ENCODE results near the gene APP. TPM values are rescaled to one million over a fixed set of nuclear protein-coding genes. Genes with fewer than 3 reads are reported as not detected.

Gene APP
- total RNA-seq, 1 donor from 2014 or later: 1,827 TPM

GRCh38 chr21:26127073-26127814, 43.3 kb downstream of the APP start:
- DNase-seq (ENCODE audit: low read depth): no peak

GRCh38 chr21:26126168-26126553, 44.4 kb downstream of the APP start:
- DNase-seq (ENCODE audit: low read depth): no peak

GRCh38 chr21:26125433-26126167, 45.0 kb downstream of the APP start:
- no peak for DNase-seq (ENCODE audit: low read depth)

- no peak for DNase-seq (ENCODE audit: low read depth)
Observed at GRCh38 chr21:26124896-26125295, 45.7 kb downstream of the APP start.

GRCh38 chr21:26124421-26124833, 46.1 kb downstream of the APP start:
- peak; percentile 53 for DNase-seq (ENCODE audit: low read depth)

- no peak for DNase-seq (ENCODE audit: low read depth)
Observed at GRCh38 chr21:26123012-26123411, 47.6 kb downstream of the APP start.

GRCh38 chr21:26120828-26121227, 49.7 kb downstream of the APP start:
- DNase-seq (ENCODE audit: low read depth): no peak

- no peak for DNase-seq (ENCODE audit: low read depth)
Observed at GRCh38 chr21:26119906-26120305, 50.7 kb downstream of the APP start.

- no peak for DNase-seq (ENCODE audit: low read depth)
Observed at GRCh38 chr21:26118938-26119540, 51.5 kb downstream of the APP start.

GRCh38 chr21:26117972-26118367, 52.6 kb downstream of the APP start:
- DNase-seq (ENCODE audit: low read depth): no peak

- DNase-seq (ENCODE audit: low read depth): no peak
Observed at GRCh38 chr21:26117324-26117971, 53.1 kb downstream of the APP start.

- DNase-seq (ENCODE audit: low read depth): peak; percentile 54
Observed at GRCh38 chr21:26116456-26117011, 54.0 kb downstream of the APP start.

- DNase-seq (ENCODE audit: low read depth): peak; percentile 67
Observed at GRCh38 chr21:26115899-26116298, 54.7 kb downstream of the APP start.

GRCh38 chr21:26115305-26115704, 55.3 kb downstream of the APP start:
- DNase-seq (ENCODE audit: low read depth): peak; percentile 20

GRCh38 chr21:26112975-26113374, 57.6 kb downstream of the APP start:
- DNase-seq (ENCODE audit: low read depth): no peak

GRCh38 chr21:26112127-26112742, 58.3 kb downstream of the APP start:
- no peak for DNase-seq (ENCODE audit: low read depth)

- DNase-seq (ENCODE audit: low read depth): no peak
Observed at GRCh38 chr21:26110715-26111114, 59.9 kb downstream of the APP start.

- no peak for DNase-seq (ENCODE audit: low read depth)
Observed at GRCh38 chr21:26107429-26107828, 63.1 kb downstream of the APP start.

GRCh38 chr21:26106562-26106961, 64.0 kb downstream of the APP start:
- peak; percentile 62 for DNase-seq (ENCODE audit: low read depth)

GRCh38 chr21:26105819-26106218, 64.8 kb downstream of the APP start:
- DNase-seq (ENCODE audit: low read depth): no peak

- DNase-seq (ENCODE audit: low read depth): no peak
Observed at GRCh38 chr21:26100573-26100972, 70.0 kb downstream of the APP start.

Measured in renal cortical epithelial cell (primary cell).